ENCODE measurements around the gene CDCP2.

Gene CDCP2

DNA sequence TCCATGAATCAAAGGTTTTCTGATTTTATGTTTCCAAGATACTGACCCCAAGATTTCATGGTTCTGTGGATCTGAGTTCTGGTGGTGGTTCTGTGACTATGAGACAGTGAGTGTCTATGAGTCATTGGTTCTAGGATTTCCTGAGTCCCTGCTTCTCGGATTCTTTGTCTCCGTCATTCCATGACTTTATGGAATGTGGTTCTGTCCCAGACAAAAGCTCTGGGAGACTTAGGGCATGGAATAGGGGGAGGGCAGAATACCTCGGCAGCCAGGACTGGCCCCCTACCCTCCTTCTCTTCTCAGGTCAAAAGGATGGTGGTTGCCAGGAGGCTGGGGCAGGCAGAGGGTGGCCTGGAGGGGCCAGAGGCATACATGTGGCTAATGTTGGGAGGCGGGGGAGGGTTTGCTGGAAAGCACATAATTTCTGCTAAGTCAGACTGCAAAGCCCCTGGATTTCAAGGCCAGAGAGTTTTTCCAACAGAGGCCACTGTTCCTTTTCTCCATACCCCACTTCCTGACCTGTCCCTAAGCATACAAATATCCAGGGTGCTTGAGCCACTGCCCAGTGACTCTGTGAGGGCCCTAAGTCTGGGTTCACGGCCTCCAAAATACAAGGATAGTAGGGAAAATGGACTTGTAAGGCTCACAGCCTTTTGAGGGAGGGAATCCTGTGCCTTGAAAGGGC is 17.2 kb downstream of the CDCP2 start:
- DNase-seq: no peak

DNA sequence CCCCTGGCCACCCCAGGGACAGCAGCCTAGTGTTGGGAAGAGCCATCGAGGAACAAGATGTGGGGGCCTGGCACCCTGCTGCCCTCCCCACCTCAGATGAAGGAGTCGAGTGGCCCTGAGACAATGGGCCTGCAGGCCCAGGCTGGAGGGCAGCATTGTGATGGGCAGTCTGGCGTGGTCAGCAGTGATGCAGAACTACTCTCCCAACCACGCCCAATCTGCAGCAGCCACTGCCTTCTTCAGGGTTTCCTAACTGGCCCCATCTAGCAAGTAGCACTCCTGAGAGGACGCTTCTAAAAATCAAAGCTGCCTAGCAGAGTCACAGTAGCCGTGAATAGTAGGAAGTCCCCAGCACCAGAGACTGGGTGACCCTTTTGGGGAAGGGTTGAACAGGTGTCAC is 18.5 kb downstream of the CDCP2 start:
- DNase-seq: no peak

GRCh38 chr1:54132495-54132894 is 20.3 kb downstream of the CDCP2 start:
- DNase-seq: no peak

GRCh38 chr1:54131419-54131818 is 21.4 kb downstream of the CDCP2 start:
- DNase-seq: no peak

GRCh38 chr1:54129858-54130257 is 22.9 kb downstream of the CDCP2 start:
- DNase-seq: no peak

DNA sequence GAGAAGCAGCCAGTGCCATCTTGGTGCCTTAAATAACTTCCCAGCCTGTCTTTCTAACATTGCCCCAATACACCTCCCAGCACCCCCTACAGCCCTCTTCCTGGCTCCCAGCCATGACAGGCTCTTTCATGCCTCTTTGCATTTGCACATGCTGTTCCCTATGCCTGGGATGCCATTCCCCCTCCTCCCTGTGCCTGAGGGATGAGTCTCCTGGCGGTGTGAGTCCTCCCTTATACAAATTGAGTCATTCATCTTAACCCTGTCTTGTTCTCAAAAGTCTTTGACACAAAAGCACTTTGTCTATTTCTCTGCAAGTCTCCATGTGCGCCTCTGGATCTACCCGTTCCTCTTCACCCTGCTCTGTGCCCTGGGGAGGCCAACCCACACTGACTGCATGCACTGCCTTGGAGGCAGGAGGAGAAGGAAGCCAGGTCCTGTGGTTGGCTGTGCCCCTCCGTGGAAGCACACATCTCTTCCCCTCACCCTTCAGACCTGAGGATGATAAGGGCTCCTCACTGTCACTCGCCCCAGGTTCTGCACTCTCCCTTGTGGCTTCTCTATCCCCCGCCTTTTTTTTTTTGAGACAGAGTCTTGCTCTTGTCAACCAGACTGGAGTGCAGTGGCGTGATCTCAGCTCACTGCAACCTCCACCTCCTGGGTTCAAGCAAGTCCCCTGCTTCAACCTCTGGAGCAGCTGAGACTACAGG is 25.1 kb downstream of the CDCP2 start:
- no peak for DNase-seq

- DNase-seq: no peak
Observed at GRCh38 chr1:54126271-54126815, 26.5 kb downstream of the CDCP2 start.

GRCh38 chr1:54125386-54126070 is 27.3 kb downstream of the CDCP2 start:
- DNase-seq: no peak

DNA sequence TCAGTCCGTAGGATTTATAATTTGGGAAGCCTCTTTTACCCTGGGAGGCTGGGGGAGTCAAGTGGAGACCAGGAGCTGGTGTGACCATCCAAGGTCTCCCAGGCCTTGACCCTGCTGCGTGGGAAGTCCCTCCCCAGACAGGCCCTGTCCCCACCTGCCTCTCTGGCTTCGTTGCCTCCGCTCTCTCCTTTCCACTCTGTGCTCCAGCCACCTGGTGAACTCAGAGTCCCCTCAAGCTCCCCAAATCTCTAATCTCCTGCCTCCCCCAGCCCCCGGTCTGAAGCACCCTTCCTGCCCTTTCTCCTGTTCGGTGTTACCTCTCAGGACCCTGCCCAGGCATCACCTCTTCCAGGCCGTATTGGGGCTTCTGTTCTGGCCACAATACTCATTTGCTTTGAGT is 27.9 kb downstream of the CDCP2 start:
- DNase-seq: no peak

- DNase-seq: no peak
Observed at GRCh38 chr1:54124472-54124871, 28.3 kb downstream of the CDCP2 start.

DNA sequence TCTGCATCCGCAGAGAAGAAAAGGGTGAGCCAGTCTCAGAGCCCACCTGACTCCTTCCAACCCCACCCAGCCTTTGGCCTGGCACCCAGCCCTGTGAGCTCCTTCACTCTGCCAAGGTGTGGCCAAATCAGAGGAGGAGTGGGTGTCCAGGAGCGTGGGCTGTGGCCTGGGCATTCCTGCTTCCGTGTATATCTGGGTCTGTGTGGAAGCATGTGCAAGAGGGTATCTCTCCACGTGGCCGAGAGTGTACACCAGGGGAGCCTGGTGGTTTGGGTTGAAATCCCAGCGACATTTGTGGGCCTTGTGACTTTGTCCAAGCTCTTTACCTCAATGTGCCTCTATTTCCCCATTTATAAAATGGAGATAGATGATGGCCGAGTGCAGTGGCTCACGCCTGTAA is 29.8 kb downstream of the CDCP2 start:
- no peak for DNase-seq

GRCh38 chr1:54122135-54122751 is 30.6 kb downstream of the CDCP2 start:
- DNase-seq: no peak

DNA sequence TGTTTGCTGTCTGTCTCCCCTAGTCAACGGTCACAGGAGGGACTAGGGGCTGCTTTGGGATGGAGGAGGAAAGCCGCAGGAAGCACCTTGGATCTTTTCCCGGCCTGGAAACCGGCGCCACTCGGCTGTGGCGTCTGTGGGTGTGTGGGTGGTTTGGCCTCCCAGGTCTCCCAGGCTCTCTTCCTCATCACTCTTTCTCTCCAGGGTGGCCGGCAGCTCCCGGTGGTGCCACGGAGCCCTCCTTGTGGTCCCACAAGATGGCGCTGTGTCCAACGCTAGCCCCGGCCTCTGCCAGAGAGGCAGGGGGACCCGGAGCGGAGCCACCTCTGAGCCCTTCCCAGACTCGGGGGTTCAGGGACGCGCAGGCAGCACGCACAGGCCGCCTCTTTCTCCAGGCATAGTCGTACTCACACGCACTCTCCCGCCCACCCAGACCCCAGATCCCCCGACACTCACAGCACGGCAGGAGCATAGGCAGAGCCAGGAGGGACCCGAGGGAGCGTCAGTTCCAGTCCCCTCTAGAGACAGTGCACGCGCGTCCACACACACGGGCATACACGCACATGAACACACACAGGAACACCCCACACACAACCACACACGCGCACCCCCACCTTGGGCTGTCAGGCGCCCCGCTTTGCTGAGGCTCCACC is 31.2 kb downstream of the CDCP2 start:
- DNase-seq: peak; percentile 66

- no peak for DNase-seq
Observed at GRCh38 chr1:54120698-54121481, 31.9 kb downstream of the CDCP2 start.

GRCh38 chr1:54120018-54120697 is 32.6 kb downstream of the CDCP2 start:
- DNase-seq: no peak

DNA sequence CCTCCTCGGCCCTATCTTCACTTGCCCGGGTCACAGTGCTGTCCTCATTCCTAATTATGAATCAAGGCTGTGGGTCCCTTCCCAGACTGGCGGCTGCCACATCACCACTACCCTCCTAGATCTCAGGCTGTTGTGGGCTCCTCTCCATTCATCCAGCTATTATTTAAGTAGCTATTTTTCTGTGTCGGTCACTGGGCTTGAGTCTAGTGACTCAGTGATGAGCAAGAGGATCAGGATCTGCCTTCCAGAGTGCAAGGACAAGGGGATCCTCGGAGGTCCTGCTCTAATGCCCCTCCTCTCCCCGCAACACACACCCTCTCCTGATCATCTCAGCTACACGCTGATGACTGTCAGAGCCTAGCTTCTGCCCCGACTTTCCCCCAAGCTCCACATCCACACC is 34.1 kb downstream of the CDCP2 start:
- DNase-seq: no peak

GRCh38 chr1:54117815-54118563 is 34.8 kb downstream of the CDCP2 start:
- no peak for DNase-seq

DNA sequence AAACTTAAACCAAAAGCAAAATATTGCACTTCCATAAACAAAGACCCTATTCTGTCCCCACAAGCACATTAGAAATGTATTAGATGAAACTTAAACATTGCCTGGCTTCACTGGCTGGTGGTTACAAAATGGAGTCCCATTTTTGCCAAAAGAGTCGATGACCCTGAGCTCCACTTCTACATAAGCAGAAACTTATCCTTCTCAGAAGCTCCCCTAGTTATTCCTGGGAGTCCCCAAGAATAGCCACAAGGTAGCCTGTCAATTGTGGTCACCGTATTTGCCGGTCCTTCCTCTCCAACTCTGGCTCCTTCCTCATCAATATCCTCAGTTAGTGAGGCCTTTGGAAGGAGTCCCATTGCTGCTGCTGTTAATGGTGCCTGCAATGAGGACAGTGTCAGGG is 37.3 kb downstream of the CDCP2 start:
- no peak for DNase-seq

DNA sequence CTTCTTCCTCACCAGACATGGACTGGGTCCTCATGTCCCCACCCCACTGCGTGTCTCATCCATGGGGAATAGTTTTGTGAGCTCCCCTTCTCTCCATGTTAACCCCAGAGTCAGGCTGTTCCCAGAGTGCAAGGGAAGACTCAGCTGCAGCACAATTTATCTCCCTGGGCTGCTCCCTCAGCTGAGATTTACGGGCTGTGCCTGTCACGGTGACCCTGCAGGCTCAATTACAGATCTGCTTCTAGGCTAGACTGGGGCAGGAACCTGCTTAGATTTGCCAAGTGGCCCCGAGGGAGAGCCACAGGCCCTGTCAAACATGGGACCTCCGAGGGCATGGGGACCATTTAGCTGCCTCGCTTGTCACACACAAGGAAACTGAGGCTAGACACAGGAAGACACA is 37.8 kb downstream of the CDCP2 start:
- DNase-seq: no peak

DNA sequence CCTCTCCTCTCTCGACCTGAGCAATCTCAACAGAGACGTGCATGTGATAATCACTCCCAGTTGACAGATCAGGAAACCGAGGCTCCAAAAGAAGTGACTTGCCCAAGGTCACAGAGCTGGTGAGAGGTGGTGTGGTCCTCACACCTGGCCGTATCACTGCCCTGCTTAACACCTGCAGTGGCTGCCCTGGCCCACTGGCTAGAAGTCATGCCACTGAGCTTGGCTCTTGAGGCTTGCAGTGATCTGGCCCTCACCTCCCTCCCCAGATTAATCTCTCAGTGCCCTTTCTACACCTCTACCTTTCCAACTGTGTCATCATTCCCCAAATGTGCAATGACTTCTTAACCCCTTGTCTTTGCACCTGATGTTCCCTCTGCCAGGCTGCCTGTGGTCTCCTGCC is 38.8 kb downstream of the CDCP2 start:
- no peak for DNase-seq
